HL-60 (cell line): Measurements from ENCODE around the gene NPDC1.

ENCODE experiments used
- DNase-seq, 2 experiments: peaks; one replicate each; pipeline ENCODE4 v3.0.0-alpha.2; 2010 to 2020; ENCODE audit warnings: low read depth in 1 of 2, low spot score in 1 of 2
- H3K27ac ChIP-seq: fragments of 250-450 bp; sonication (Bioruptor Pico); replicated peaks from 2 replicates; pipeline ENCODE4 v1.5.1; 2020; ENCODE audit warnings: mild to moderate bottlenecking, moderate library complexity
- H3K27me3 ChIP-seq: fragments of 250-450 bp; sonication (Bioruptor Pico); 2 replicates; pipeline ENCODE4 v1.5.1; 2021; ENCODE audit warnings: mild to moderate bottlenecking, moderate library complexity; ENCODE audit not compliant: insufficient read depth, poor library complexity, severe bottlenecking
- H3K4me3 ChIP-seq: replicated peaks from 2 replicates; pipeline ENCODE4 v1.5.1; 2011; ENCODE audit warnings: mild to moderate bottlenecking, control low read depth, low read length; ENCODE audit not compliant: insufficient read depth
- GABPA ChIP-seq: IDR thresholded peaks from 2 replicates; pipeline ENCODE4 v1.6.1; 2012; ENCODE audit warnings: low read depth
- POLR2AphosphoS5 ChIP-seq: IDR thresholded peaks from 2 replicates; pipeline ENCODE4 v1.6.1; 2012; ENCODE audit warnings: low read depth
- SPI1 ChIP-seq: IDR thresholded peaks from 2 replicates; pipeline ENCODE4 v1.6.1; 2012; ENCODE audit warnings: low read depth, mild to moderate bottlenecking, borderline replicate concordance
- TF ChIP-seq, protein P1 (sequence below): IDR thresholded peaks from 2 replicates; pipeline ENCODE4 v1.6.1; 2012; ENCODE audit warnings: low read depth; ENCODE audit not compliant: insufficient replicate concordance
- TF ChIP-seq, protein P2 (sequence below): IDR thresholded peaks from one replicate; pipeline ENCODE4 v1.5.1; 2011; ENCODE audit warnings: low read length, control low read depth, inconsistent platforms; ENCODE audit not compliant: insufficient read depth

NPDC1 gene

DNA sequence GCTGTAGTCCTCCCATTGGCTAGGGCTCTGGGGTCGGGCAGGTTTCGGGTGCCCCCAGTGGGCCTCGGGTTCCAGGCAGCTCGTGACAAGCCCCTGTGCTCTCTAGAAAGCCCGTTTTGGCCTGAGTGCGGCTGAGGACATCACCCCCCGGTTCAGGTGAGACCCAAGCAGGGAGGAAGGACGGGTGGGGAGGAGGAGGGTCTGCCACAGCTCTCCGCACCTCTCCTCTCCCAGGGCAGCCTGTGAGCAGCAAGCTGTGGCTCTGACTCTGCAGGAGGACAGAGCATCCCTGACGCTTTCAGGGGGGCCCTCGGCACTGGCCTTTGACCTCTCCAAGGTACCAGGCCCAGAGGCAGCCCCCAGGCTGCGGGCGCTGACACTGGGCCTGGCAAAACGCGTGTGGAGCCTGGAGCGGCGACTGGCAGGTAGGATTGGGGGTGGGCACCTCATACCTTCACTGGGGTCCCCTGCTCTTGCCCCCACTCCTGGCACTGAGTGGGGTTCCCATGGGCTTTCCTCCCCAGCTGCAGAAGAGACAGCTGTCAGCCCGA lies 53.1 kb downstream of the NPDC1 start:
- peak overlapping the region; percentile 57 for H3K4me3 ChIP-seq
- no peaks in the 10 kb centered on the region for H3K27me3 ChIP-seq
- TF ChIP-seq SPI1 = no peak
- TF ChIP-seq, protein P1, sequence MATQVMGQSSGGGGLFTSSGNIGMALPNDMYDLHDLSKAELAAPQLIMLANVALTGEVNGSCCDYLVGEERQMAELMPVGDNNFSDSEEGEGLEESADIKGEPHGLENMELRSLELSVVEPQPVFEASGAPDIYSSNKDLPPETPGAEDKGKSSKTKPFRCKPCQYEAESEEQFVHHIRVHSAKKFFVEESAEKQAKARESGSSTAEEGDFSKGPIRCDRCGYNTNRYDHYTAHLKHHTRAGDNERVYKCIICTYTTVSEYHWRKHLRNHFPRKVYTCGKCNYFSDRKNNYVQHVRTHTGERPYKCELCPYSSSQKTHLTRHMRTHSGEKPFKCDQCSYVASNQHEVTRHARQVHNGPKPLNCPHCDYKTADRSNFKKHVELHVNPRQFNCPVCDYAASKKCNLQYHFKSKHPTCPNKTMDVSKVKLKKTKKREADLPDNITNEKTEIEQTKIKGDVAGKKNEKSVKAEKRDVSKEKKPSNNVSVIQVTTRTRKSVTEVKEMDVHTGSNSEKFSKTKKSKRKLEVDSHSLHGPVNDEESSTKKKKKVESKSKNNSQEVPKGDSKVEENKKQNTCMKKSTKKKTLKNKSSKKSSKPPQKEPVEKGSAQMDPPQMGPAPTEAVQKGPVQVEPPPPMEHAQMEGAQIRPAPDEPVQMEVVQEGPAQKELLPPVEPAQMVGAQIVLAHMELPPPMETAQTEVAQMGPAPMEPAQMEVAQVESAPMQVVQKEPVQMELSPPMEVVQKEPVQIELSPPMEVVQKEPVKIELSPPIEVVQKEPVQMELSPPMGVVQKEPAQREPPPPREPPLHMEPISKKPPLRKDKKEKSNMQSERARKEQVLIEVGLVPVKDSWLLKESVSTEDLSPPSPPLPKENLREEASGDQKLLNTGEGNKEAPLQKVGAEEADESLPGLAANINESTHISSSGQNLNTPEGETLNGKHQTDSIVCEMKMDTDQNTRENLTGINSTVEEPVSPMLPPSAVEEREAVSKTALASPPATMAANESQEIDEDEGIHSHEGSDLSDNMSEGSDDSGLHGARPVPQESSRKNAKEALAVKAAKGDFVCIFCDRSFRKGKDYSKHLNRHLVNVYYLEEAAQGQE = peak; percentile 62
- H3K27ac ChIP-seq = peak overlapping the region; percentile 96
- no peak for DNase-seq

DNA sequence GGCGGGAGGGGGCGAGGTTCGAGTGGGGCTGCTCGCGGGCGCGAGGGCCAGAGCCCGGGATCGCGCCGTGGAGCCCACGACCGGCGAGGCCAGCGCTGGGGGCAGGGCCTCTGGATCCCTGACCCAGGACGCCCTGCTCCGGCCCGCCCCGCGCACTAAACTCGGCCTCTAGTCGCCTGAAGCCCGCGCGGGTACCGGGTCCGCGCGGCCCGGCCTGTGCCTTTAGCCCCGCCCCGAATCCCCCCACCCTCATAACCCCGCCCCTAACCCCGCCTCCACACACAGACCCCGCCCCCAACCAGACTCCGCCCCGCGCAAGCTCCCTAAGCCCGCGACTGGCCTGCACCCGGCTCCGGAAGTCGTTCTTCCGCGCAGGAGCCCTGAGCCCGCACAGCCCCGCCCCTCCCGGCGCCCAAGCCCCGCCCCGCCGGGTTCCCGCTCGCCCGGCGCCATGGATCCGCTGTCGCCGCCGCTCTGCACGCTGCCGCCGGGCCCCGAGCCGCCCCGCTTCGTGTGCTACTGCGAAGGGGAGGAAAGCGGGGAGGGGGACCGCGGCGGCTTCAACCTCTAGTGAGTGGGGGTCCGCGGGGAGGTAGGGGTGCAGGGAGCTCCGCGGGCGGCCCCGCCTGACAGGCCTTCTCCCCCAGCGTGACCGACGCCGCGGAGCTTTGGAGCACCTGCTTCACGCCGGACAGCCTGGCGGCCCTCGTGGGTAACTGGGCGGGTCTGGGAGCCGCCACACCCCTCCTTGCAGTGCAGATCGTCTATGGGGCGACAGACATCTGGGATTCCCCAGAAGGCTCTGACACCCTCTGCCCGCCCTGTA lies 53.8 kb downstream of the NPDC1 start, which contains the start of gene PAXX:
Gene PAXX (plus strand): TSS at position 430 of the 826 bp plus-strand sequence. CDS start 22 bp downstream, at position 452.
- H3K27me3 ChIP-seq = no peaks in the 10 kb centered on the region
- TF ChIP-seq POLR2AphosphoS5 = peak; percentile 58; the same call in 1 of the 2 replicates
- TF ChIP-seq, protein P1 = peak; percentile 29
- TF ChIP-seq GABPA = no peak
- TF ChIP-seq, protein P2, sequence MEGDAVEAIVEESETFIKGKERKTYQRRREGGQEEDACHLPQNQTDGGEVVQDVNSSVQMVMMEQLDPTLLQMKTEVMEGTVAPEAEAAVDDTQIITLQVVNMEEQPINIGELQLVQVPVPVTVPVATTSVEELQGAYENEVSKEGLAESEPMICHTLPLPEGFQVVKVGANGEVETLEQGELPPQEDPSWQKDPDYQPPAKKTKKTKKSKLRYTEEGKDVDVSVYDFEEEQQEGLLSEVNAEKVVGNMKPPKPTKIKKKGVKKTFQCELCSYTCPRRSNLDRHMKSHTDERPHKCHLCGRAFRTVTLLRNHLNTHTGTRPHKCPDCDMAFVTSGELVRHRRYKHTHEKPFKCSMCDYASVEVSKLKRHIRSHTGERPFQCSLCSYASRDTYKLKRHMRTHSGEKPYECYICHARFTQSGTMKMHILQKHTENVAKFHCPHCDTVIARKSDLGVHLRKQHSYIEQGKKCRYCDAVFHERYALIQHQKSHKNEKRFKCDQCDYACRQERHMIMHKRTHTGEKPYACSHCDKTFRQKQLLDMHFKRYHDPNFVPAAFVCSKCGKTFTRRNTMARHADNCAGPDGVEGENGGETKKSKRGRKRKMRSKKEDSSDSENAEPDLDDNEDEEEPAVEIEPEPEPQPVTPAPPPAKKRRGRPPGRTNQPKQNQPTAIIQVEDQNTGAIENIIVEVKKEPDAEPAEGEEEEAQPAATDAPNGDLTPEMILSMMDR = no peak
- no peak for TF ChIP-seq SPI1
- H3K27ac ChIP-seq = peak within 1 kb of the TSS; percentile 96
- DNase-seq = peak; percentile 81 to 92
- peak within 1 kb of the TSS; percentile 57 for H3K4me3 ChIP-seq

DNA sequence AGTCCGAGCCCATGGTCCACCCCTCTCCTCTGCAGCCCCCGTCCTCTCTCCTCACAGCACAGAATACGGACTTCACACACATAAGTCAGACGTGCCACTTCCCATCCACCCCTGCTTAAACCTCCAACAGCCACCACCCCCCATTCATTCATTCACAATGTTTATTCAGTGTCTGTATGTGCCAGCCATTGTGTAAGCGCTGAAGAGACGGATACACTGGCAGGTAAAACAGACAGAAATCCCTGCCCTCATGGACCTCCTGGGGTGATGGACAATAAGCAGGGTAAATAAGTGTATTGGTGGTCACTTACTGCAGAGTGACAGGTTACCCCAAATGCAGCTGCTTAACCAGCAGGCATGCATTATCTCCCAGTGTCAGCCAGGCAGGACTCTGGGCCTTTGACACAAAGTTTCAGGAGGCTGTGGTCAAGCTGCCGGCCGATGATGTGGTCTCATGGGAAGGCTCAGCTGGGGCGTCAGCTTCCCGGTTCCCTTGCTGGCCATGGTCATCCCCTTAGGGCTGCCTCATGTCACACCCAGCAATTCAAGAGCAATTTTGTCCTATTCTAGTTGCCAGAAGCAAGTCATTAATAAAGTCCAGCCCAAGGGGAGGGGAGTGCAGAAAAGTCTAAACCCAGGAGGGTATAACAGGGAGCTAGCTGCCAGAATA lies 55.6 kb downstream of the NPDC1 start:
- TF ChIP-seq, protein P2 = no peak
- TF ChIP-seq SPI1 (no peak), POLR2AphosphoS5 (no peak), GABPA (no peak)
- TF ChIP-seq, protein P1 = no peak
- peaks cover 9% of the 10 kb centered on the region for H3K27me3 ChIP-seq
- DNase-seq = no peak
- no peak overlapping the region for H3K4me3 ChIP-seq
- no peak overlapping the region for H3K27ac ChIP-seq
